ENCODE results near the gene TOMM70. TPM values are rescaled to one million over a fixed set of nuclear protein-coding genes. Genes with fewer than 3 reads are reported as not detected.

TOMM70 gene
- total and polyA plus RNA-seq, 2 of the 8 experiments (the other 6 are each of a cell fraction or from before 2014, with no cell fraction given) = 10.9 to 52.1 TPM

DNA sequence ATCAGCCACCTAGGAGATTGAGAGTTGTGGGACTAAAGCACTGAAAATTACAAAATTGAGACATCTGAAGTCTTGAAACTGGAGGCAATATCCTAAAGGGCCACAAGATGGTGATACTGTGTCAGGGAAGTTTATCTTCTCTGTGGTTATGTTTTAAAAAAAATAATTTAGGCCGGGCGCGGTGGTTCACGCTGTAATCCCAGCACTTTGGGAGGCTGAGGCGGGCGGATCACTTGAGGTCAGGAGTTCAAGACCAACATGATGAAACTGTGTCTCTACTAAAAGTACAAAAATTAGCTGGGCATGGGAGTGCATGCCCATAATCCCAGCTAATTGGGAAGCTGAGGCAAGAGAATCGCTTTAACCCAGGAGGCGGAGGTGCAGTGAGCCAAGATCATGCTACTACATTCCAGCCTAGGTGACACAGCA, 84.2 kb downstream of the TOMM70 start:
- H2AK5ac ChIP-seq (ENCODE audit: low read depth, low read length) = no peak overlapping the region
- H2AFZ ChIP-seq (ENCODE audit: low read length) = no peak overlapping the region
- H3K9me3 ChIP-seq (ENCODE audit: insufficient read depth in 2 of 2, low read depth in 1 of 2, low read length in 1 of 2) = no peaks in the 10 kb centered on the region
- no peak overlapping the region for H2BK120ac ChIP-seq (replicated peaks; ENCODE audit: low read depth, low read length)
- no peak overlapping the region for H4K91ac ChIP-seq (replicated peaks; ENCODE audit: insufficient read length, low read length)
- H4K20me1 ChIP-seq (replicated peaks in 1 of 2; ENCODE audit: control insufficient read depth in 1 of 2, insufficient read depth in 2 of 2, low read length in 2 of 2) = no peaks in the 10 kb centered on the region
- no peak overlapping the region for H3K18ac ChIP-seq (ENCODE audit: extremely low read depth, low read length)
- H3K79me1 ChIP-seq (ENCODE audit: low read depth, low read length) = no peaks in the 10 kb centered on the region
- H3K23ac ChIP-seq (ENCODE audit: insufficient read length) = no peak overlapping the region
- no peak overlapping the region for H3K27ac ChIP-seq (ENCODE audit: low read depth, low read length)
- no peak overlapping the region for H2BK15ac ChIP-seq (ENCODE audit: low read length)
- H4K5ac ChIP-seq (ENCODE audit: insufficient read length, low read depth, low read length) = no peak overlapping the region
- H3K79me2 ChIP-seq (ENCODE audit: control insufficient read depth in 1 of 2, insufficient read depth in 2 of 2, low read length in 2 of 2) = no peaks in the 10 kb centered on the region
- DNase-seq (ENCODE audit: low read depth in 1 of 2, low spot score in 2 of 2) (no peak), FAIRE-seq (peak; percentile 60)
- WGBS, 2 experiments (ENCODE audit: extremely low coverage in 1 of 2, insufficient coverage in 1 of 2, insufficient read length in 1 of 2, insufficient replicate concordance in 2 of 2, low coverage in 1 of 2, low lambda C conversion rate in 2 of 2, missing lambda C conversion rate in 1 of 2) = 71% methylated on average over 8 of the region's 8 CpGs; no CpG with 5 or more reads in 1 of the 2 experiments
- H2BK5ac ChIP-seq (ENCODE audit: low read depth, low read length) = no peak overlapping the region
- no peak overlapping the region for H3K4me3 ChIP-seq (ENCODE audit: extremely low read depth in 1 of 4, insufficient read depth in 2 of 4, low read depth in 3 of 4, low read length in 4 of 4)
- no peak overlapping the region for H2BK12ac ChIP-seq (ENCODE audit: low read depth, low read length)
- H3K36me3 ChIP-seq (ENCODE audit: control insufficient read depth in 2 of 4, insufficient read depth in 4 of 4, low read length in 3 of 4) = peaks cover 0 to 3% (median 0%) of the 10 kb centered on the region in 4 experiments; a peak in 1 of 8 replicates
- peaks cover 0 to 3% (median 0%) of the 10 kb centered on the region in 4 experiments; a peak in 2 of 7 replicates for H3K4me1 ChIP-seq (replicated peaks in 1 of 4; ENCODE audit: control insufficient read depth in 3 of 4, insufficient read depth in 4 of 4, low read length in 3 of 4)
- no peak overlapping the region for H3K4ac ChIP-seq (replicated peaks; ENCODE audit: insufficient read length, low read depth, low read length)
- no peak overlapping the region for H3K14ac ChIP-seq (ENCODE audit: insufficient read length)
- no peak overlapping the region for H4K8ac ChIP-seq (ENCODE audit: extremely low read depth, insufficient read depth, low read length)
- no peaks in the 10 kb centered on the region for H3K23me2 ChIP-seq (ENCODE audit: low read depth, low read length)
- CTCF ChIA-PET (ENCODE audit: partially characterized antibody) = interaction anchor here (0.6 to 2.0 kb wide), 24 partner anchors 10 to 1470 kb away, joined by 3 to 11 read pairs (median 3); partner anchors contain the start of genes LNP1 and NIT2
- no peak overlapping the region for H3K9ac ChIP-seq (replicated peaks in 1 of 4; ENCODE audit: extremely low read depth in 1 of 4, low read depth in 3 of 4, low read length in 3 of 4)
- TF ChIP-seq JUN (IDR thresholded peaks at IDR 0.05; ENCODE audit: low read depth, low read length) = no peak
- TF ChIP-seq KDM5A (IDR thresholded peaks at IDR 0.05; ENCODE audit: low read length) = no peak
- TF ChIP-seq RAD21 (IDR thresholded peaks at IDR 0.05 in 1 of 2, conservative IDR thresholded peaks at IDR 0.05 in 1 of 2; ENCODE audit: low read depth in 2 of 2, low read length in 2 of 2) = peak; percentile 74 to 75
- TF ChIP-seq, protein P1, sequence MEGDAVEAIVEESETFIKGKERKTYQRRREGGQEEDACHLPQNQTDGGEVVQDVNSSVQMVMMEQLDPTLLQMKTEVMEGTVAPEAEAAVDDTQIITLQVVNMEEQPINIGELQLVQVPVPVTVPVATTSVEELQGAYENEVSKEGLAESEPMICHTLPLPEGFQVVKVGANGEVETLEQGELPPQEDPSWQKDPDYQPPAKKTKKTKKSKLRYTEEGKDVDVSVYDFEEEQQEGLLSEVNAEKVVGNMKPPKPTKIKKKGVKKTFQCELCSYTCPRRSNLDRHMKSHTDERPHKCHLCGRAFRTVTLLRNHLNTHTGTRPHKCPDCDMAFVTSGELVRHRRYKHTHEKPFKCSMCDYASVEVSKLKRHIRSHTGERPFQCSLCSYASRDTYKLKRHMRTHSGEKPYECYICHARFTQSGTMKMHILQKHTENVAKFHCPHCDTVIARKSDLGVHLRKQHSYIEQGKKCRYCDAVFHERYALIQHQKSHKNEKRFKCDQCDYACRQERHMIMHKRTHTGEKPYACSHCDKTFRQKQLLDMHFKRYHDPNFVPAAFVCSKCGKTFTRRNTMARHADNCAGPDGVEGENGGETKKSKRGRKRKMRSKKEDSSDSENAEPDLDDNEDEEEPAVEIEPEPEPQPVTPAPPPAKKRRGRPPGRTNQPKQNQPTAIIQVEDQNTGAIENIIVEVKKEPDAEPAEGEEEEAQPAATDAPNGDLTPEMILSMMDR (IDR thresholded peaks at IDR 0.05; ENCODE audit: control extremely low read depth in 1 of 3, insufficient read depth in 1 of 3, low read depth in 1 of 3, low read length in 3 of 3) = peak in 2 of 3 experiments; percentile 44 to 60; a peak in 2 of 4 replicates
- POLR2A ChIA-PET (ENCODE audit: partially characterized antibody) = no interaction called here
- no peak overlapping the region for H3K56ac ChIP-seq (replicated peaks; ENCODE audit: insufficient read length, low read depth, low read length)
- no peak overlapping the region for H2BK20ac ChIP-seq (ENCODE audit: low read length)
- no peak overlapping the region for H3K4me2 ChIP-seq (ENCODE audit: insufficient read depth in 1 of 2, low read depth in 2 of 2, low read length in 2 of 2)
- H3K27me3 ChIP-seq (replicated peaks in 1 of 4; ENCODE audit: control insufficient read depth in 3 of 4, extremely low read depth in 1 of 4, insufficient read depth in 3 of 4, low read length in 3 of 4) = no peaks in the 10 kb centered on the region

All from H1 (cell line).